LNCaP clone FGC (cell line): ENCODE measurements around the gene TAF1B.

Experiments used
- DNase-seq: peaks from one replicate; pipeline ENCODE4 v3.0.0-alpha.2; 2011; ENCODE audit warnings: low read depth
- H3K4me3 ChIP-seq: 2 replicates; pipeline ENCODE4 v1.5.1; 2011; ENCODE audit warnings: mild to moderate bottlenecking, low read depth, low read length, control low read depth
- TF ChIP-seq, protein P1 (sequence below): IDR thresholded peaks from 2 replicates; pipeline ENCODE4 v1.5.1; 2012; ENCODE audit warnings: mild to moderate bottlenecking; ENCODE audit not compliant: control insufficient read depth, insufficient read depth; ENCODE audit errors: extremely low read depth

The TAF1B gene

DNA sequence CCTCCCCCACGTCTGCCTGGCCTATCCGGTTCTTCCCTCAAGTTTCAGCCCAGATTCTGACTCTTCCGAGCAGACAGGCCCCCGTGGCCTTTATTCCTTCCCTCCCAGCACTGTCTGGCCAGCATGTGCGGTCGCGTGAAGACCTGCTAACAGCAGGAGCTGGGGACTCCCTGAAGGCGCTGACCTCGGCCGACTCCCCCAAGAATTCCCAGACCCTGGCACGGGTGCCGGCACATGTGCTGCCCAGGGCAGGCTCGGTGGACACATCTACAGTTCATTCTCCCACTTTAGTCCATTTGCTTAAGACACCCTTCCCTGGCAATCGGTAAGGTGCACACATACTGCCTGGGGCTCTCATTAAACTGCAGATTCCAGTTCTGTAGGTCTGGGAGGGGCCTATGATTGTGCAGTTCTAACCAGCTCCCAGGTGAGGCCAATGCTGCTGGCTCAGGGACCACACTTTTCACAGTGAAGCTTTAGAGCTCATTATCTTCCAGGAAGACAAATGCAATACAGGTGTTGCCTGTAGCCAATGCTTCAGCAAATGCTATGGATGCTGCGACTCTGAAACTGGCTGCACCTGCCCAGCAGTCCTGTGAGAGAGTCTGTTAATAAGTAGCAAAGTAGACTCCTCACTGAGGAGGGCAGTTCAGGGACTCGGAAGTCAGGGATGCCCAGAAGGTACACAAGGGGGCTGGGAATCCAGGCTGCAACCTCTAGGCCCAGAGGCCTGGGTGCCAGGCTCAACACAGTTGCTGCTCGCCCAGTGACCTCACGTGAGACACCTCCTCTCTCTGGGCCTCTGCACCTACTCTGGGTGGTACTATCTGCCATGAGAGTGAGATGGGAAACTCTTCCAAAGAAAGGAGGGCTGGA lies 45.4 kb upstream of the TAF1B start:
- no peak overlapping the region for H3K4me3 ChIP-seq
- TF ChIP-seq, protein P1, sequence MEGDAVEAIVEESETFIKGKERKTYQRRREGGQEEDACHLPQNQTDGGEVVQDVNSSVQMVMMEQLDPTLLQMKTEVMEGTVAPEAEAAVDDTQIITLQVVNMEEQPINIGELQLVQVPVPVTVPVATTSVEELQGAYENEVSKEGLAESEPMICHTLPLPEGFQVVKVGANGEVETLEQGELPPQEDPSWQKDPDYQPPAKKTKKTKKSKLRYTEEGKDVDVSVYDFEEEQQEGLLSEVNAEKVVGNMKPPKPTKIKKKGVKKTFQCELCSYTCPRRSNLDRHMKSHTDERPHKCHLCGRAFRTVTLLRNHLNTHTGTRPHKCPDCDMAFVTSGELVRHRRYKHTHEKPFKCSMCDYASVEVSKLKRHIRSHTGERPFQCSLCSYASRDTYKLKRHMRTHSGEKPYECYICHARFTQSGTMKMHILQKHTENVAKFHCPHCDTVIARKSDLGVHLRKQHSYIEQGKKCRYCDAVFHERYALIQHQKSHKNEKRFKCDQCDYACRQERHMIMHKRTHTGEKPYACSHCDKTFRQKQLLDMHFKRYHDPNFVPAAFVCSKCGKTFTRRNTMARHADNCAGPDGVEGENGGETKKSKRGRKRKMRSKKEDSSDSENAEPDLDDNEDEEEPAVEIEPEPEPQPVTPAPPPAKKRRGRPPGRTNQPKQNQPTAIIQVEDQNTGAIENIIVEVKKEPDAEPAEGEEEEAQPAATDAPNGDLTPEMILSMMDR = no peak
- DNase-seq = peak; percentile 67

DNA sequence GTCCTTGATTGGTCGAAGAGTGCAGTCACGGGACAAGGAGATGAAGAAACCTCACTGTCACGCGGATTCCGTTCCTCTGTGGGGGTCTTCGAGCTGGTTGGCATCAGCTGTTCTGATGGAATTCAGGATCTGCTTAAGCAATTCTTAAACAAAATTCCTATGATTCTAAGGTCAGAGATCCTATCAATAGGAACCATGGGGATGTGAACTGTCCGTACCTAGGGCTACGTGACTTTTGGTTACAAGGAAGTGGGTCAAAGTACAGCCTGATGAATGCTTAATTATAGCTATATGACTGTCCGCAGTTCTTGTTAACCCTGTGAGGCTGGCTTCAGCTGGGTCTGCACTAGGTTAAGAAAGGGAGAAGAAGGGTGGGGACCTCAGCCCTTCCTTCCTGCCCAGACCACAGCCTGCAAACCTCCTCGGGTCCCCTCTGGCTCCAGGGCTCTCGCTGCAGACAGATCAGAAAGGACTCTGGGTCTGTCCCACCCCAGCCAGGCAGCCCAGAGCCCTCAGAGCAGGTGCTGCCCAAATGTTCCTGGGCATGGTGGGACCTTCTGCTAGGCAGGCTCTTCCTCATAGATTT lies 44.2 kb upstream of the TAF1B start:
- TF ChIP-seq, protein P1 = no peak
- no peak for DNase-seq
- H3K4me3 ChIP-seq = no peak overlapping the region

DNA sequence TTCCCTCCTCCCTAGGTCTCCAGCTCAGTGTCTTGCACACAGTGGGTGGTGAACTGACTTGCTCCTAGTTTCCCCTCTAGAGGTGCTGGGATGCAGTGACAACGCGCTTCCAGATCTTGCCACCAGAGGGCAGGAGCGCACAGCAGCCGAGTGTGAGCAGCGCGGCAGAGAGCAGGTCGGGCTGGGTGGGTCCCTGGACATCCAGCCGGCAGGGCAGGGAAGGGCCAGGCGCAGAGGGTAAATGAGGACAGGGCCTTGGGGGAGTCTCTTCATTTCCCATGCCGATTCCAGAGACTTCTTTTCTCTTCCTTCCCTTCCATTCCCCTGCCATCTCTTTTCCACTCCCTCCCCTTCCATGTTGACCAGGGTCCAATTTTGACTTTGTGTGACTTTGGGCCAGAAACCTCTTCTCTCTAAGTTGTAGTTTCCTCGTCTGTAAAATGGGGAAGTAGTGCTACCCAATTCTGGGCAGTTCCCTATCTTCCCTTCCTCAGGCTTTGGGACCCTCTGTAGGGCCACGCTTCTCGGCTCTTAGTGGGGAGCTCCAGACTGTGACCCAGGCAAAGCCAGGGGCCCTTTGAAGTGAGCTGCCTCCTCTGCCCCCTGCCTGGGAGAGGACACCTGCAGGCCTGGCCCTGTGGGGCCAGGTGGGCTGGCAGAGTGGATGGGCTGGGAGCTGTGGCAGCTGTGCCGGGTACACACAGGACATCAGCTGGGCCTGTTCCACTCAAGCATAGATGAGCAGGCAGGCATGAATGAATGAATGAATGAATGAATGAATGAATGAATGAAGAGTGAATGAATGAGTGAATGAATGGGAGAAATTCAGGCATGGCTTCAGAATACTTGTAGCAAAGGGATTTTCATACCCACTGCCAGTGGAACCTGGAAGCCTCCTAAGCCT lies 43.3 kb upstream of the TAF1B start:
- H3K4me3 ChIP-seq = no peak overlapping the region
- DNase-seq = no peak
- TF ChIP-seq, protein P1 = peak; percentile 97

DNA sequence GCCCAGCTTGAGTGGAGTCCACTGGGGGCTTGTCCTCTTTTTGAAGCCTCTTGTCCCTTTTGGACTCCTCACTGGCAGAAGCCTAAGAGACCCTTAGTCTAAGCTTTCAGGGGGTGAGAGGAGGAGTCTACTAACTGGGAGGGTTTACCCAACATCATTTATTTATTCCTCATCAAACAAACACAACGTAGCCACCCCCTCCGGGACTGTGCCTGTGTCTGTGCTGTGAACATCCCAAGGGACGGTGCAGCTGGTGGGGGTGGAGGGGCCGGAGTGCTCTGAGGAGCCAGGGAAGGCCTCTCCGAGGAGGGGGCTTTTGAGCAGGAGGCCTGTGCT lies 42.7 kb upstream of the TAF1B start:
- DNase-seq = no peak
- TF ChIP-seq, protein P1 = no peak
- no peak overlapping the region for H3K4me3 ChIP-seq

DNA sequence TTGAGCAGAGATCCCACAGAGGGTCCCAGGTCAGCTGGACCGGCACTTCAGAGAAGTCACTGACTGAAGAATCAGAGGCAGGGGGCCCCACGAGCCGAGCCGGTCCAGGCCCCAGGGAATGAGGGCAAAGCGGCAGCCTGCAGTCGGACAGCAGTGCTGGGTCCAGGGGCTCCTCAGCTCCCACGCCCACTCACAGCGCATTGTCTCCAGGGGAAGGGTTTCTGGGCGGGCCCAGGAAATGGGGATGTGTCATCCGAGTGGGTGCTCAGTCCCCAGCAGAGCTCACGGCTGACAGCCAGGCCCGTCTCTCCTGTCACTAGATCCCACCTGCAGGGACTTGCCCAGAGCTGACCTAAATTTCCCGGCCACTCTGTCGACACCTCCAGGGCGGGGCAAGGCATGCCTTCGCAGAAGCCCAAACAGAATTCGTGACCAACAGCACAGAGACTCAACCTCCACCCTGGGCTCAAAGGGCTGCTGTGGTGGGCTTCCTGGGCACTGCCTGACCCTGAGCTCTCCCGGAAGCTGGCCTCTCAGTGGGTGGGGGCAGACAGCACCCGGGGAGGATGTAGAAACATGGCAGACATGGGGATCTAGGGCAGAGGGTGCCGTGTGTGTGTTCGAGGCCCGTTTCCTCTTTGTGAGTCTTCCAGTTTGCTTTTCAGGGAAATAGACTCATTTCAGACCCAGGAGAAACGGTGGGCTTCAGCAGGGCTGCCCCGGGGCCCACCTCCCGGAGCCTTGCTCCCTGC lies 42.1 kb upstream of the TAF1B start:
- TF ChIP-seq, protein P1 = no peak
- H3K4me3 ChIP-seq = no peak overlapping the region
- DNase-seq = no peak

DNA sequence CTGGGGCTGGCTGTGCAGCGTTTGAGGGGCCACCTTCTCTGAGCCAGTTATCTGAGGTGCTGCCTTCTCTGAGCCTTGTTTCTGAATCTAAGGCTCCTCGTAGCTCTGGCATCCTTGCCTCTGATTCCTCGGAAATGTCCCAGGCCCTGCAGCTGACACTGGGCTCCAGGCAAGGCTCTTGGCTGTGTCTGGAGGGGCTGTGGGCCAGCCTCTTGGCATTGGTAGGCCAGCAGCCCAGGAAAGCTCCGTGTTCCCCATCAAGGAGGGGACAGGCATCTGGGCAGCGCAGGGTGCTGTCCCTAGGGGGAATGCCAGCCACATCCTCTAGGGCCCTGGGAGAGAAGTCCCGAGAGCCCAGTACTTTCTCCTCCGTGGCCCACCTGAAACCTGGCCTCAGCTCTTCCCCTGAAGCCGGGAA lies 40.7 kb upstream of the TAF1B start:
- DNase-seq = no peak
- no peak overlapping the region for H3K4me3 ChIP-seq
- TF ChIP-seq, protein P1 = no peak
